PC-9 (cell line): Measurements from ENCODE around the gene CTDSP2. TPM values are rescaled to one million over a fixed set of nuclear protein-coding genes. Genes with fewer than 3 reads are reported as not detected.
A peak's percentile ranks its signal among the peaks of the same experiment; 100 is the strongest.

Source experiments
- BruUV-seq: library from RNA; stranded (reverse); fragments of 400-500 nt; replicated peaks from 2 replicates; lab custom pipeline; 2021; lab: Mats Ljungman, UMichigan
- CTCF ChIA-PET: fragments of 300-600 bp; sonication (Branson Sonifier 250); formaldehyde crosslinking; loops from one replicate; lab custom pipeline; 2022; ENCODE audit warnings: antibody characterized with exemption; lab: Charles Lee
- POLR2A ChIA-PET: fragments of 300-600 bp; sonication (Branson Sonifier 250); formaldehyde crosslinking; loops from one replicate; lab custom pipeline; 2022; ENCODE audit warnings: antibody characterized with exemption; ENCODE audit not compliant: unreplicated experiment; lab: Charles Lee
- DNase-seq, 2 experiments: peaks; one replicate each; pipeline versions ENCODE4 v3.0.0 to v3.0.0-alpha.2; 2015 to 2022; ENCODE audit warnings: mixed read lengths in 1 of 2
- H2AFZ ChIP-seq: fragments of 200-600 bp; sonication (generic); 2 replicates; pipeline ENCODE4 v1.8.1; 2017; ENCODE audit warnings: antibody characterized with exemption
- H3F3A ChIP-seq: fragments of 200-600 bp; sonication (generic); 2 replicates; pipeline ENCODE4 v1.8.1; 2017; ENCODE audit warnings: antibody characterized with exemption, mild to moderate bottlenecking, low read depth; ENCODE audit not compliant: insufficient read depth
- H3K27ac ChIP-seq: fragments of 200-600 bp; sonication (generic); 2 replicates; pipeline ENCODE4 v1.6.1; 2016; ENCODE audit warnings: mixed run types
- H3K27me3 ChIP-seq: fragments of 200-600 bp; sonication (generic); 2 replicates; pipeline ENCODE4 v1.6.1; 2016; ENCODE audit warnings: low read depth, mixed run types; ENCODE audit not compliant: insufficient read depth
- H3K36me3 ChIP-seq: fragments of 200-600 bp; sonication (generic); 2 replicates; pipeline ENCODE4 v1.6.1; 2016; ENCODE audit warnings: low read depth, mixed run types
- H3K4me1 ChIP-seq: fragments of 200-600 bp; sonication (generic); replicated peaks from 2 replicates; pipeline ENCODE4 v1.6.1; 2016; ENCODE audit warnings: mixed run types; ENCODE audit not compliant: insufficient read depth
- H3K4me2 ChIP-seq: fragments of 200-600 bp; sonication (generic); 2 replicates; pipeline ENCODE4 v1.6.1; 2017; ENCODE audit warnings: mixed run types
- H3K4me3 ChIP-seq: fragments of 200-600 bp; sonication (generic); 2 replicates; pipeline ENCODE4 v1.6.1; 2016; ENCODE audit warnings: mixed run types
- H3K79me2 ChIP-seq: fragments of 200-600 bp; sonication (generic); 2 replicates; pipeline ENCODE4 v1.6.1; 2017; ENCODE audit warnings: low read depth, mixed run types
- H3K9me2 ChIP-seq: fragments of 200-600 bp; sonication (generic); 2 replicates; pipeline ENCODE4 v1.8.1; 2017; ENCODE audit warnings: mild to moderate bottlenecking; ENCODE audit not compliant: insufficient read depth
- H3K9me3 ChIP-seq: fragments of 200-600 bp; sonication (generic); 2 replicates; pipeline ENCODE4 v1.8.1; 2016; ENCODE audit warnings: low read depth; ENCODE audit not compliant: insufficient read depth
- H4K20me1 ChIP-seq: fragments of 200-600 bp; sonication (generic); 2 replicates; pipeline ENCODE4 v1.8.1; 2017; ENCODE audit not compliant: insufficient read depth
- CTCF ChIP-seq: fragments of 200-600 bp; sonication (generic); conservative IDR thresholded peaks from 2 replicates; pipeline ENCODE4 v1.6.1; 2017; ENCODE audit warnings: mixed run types, antibody characterized with exemption, mild to moderate bottlenecking, moderate library complexity
- EZH2 ChIP-seq: fragments of 200-600 bp; sonication (generic); IDR thresholded peaks from 2 replicates; pipeline ENCODE4 v1.8.0; 2017; ENCODE audit warnings: antibody characterized with exemption, low read depth
- intact Hi-C: fragments of 100-400 bp; cut with micrococcal nuclease; formaldehyde crosslinking; loops from one replicate; pipeline ENCODE4 v1.10.0; 2022; ENCODE audit not compliant: unreplicated experiment
- total RNA-seq: library from RNA; stranded (reverse); gene quantifications from 2 replicates; pipeline ENCODE4 v1.2.3, GENCODE V29; 2021

The CTDSP2 gene
- total RNA-seq, 1 experiment from 2014 or later = 102 TPM

GRCh38 chr12:57877876-57878275 is 31.3 kb upstream of the CTDSP2 start:
- Histone ChIP-seq H3K79me2 (no peaks in the 10 kb centered on the region), H3K4me2 (no peak overlapping the region), H3K36me3 (no peaks in the 10 kb centered on the region), H3F3A (peaks cover 17% of the 10 kb centered on the region), H4K20me1 (no peaks in the 10 kb centered on the region), H3K27ac (no peak overlapping the region), H3K4me3 (no peak overlapping the region), H3K27me3 (no peaks in the 10 kb centered on the region), H2AFZ (no peak overlapping the region), H3K9me3 (no peaks in the 10 kb centered on the region), H3K9me2 (no peaks in the 10 kb centered on the region), H3K4me1 (peaks cover 15% of the 10 kb centered on the region)
- intact Hi-C loops = no loop called here
- POLR2A ChIA-PET = no interaction called here
- BruUV-seq = no TSS peak
- CTCF ChIA-PET = no interaction called here
- TF ChIP-seq EZH2 = no peak
- no peak for TF ChIP-seq CTCF
- no peak for DNase-seq

GRCh38 chr12:57875753-57876547 is 29.4 kb upstream of the CTDSP2 start:
- no peaks in the 10 kb centered on the region for H3K9me2 ChIP-seq
- DNase-seq = no peak
- intact Hi-C loops = no loop called here
- H3K79me2 ChIP-seq = no peaks in the 10 kb centered on the region
- no peak overlapping the region for H3K4me3 ChIP-seq
- peaks cover 5% of the 10 kb centered on the region; the same call in 1 of the 2 replicates for H3F3A ChIP-seq
- POLR2A ChIA-PET = no interaction called here
- no peaks in the 10 kb centered on the region for H3K9me3 ChIP-seq
- H3K4me1 ChIP-seq = peaks cover 7% of the 10 kb centered on the region
- TF ChIP-seq CTCF (no peak), EZH2 (no peak)
- no TSS peak for BruUV-seq
- CTCF ChIA-PET = interaction anchor here (0.5 kb wide), 1 partner anchor 9 kb away, joined by 17 read pairs; no protein-coding TSS in a partner anchor
- H2AFZ ChIP-seq = no peak overlapping the region
- H4K20me1 ChIP-seq = no peaks in the 10 kb centered on the region
- no peak overlapping the region for H3K27ac ChIP-seq
- no peaks in the 10 kb centered on the region for H3K36me3 ChIP-seq
- H3K27me3 ChIP-seq = no peaks in the 10 kb centered on the region
- H3K4me2 ChIP-seq = peak overlapping the region; percentile 28

DNA sequence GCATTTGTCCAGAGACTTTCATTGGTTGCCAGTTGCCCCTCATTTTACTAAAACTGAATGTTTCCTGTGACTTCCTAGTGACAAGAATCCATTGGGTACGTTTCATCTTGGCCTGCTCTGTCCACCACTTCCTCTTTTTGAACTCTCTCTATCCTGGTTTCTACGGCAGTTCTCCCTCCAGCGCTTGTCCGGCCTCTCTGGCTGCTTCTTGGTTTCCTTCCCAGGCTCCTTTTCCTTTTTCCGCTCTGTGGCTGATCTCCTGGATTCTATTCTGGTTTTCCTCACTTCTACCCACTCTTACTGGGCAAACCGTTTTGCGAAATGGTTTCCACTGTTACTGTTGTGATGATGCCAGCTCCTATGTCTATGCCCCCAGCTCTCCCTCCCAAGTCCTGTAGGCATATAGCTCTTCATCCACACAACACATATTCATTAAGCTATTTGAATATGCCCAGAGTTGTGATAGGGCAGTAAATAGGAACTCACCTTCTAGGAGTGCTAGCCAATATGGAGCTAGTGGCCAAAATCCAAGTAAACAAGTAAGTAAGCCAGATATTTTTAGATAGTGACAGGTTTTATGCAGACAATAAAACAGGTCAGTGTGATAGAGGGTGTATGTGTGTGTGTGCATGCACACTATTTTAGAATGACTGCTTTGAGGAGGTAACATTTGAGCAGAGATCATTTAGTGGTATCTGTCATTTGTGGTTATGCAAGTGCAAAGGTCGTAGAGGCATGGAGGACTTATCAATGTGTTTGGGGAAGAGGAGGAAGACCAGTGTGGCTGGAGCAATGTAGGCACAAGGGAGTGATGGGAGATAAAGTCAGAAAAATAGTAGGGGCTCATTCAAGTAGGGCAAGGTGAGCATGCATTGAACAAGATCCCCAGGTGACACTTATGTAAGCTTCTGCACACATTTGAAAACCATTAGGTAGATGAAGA is 27.9 kb upstream of the CTDSP2 start:
- H3K4me3 ChIP-seq = no peak overlapping the region
- no peak overlapping the region for H3K27ac ChIP-seq
- H3K9me3 ChIP-seq = no peaks in the 10 kb centered on the region
- no peaks in the 10 kb centered on the region; the same call in 1 of the 2 replicates for H3K4me1 ChIP-seq
- H3K27me3 ChIP-seq = no peaks in the 10 kb centered on the region
- H3F3A ChIP-seq = no peaks in the 10 kb centered on the region
- H3K79me2 ChIP-seq = no peaks in the 10 kb centered on the region
- DNase-seq = no peak
- intact Hi-C loops = no loop called here
- TF ChIP-seq CTCF = no peak
- no peak for TF ChIP-seq EZH2
- no peaks in the 10 kb centered on the region for H3K9me2 ChIP-seq
- no peak overlapping the region for H2AFZ ChIP-seq
- POLR2A ChIA-PET = no interaction called here
- no TSS peak for BruUV-seq
- no peak overlapping the region for H3K4me2 ChIP-seq
- no peaks in the 10 kb centered on the region for H4K20me1 ChIP-seq
- CTCF ChIA-PET = interaction anchor here (0.9 kb wide), 1 partner anchor 19 kb away, joined by 3 read pairs; no protein-coding TSS in a partner anchor
- H3K36me3 ChIP-seq = no peaks in the 10 kb centered on the region
